IMR-90 (cell line): Measurements from ENCODE around the gene SDHAF4. TPM values are rescaled to one million over a fixed set of nuclear protein-coding genes. Genes with fewer than 3 reads are reported as not detected.

Experiments used
- ATAC-seq: fragments of 200-7000 bp; cut with Tn5 transposase; 2 replicates; pipeline ENCODE4 v1.9.1; 2020; ENCODE audit warnings: low read depth, mild to moderate bottlenecking, moderate library complexity
- BruUV-seq: library from RNA; stranded (reverse); fragments of 400-500 nt; replicated peaks from 2 replicates; lab custom pipeline; 2021; lab: Mats Ljungman, UMichigan
- CTCF ChIA-PET: fragments of 300-600 bp; formaldehyde crosslinking; extraction: SDS; loops from one replicate; lab custom pipeline; 2021; ENCODE audit warnings: antibody characterized with exemption; lab: Yijun Ruan, JAX
- POLR2A ChIA-PET: fragments of 300-600 bp; sonication (Branson Sonifier 250); formaldehyde crosslinking; loops from one replicate; lab custom pipeline; 2022; ENCODE audit warnings: antibody characterized with exemption; ENCODE audit not compliant: unreplicated experiment; lab: Charles Lee
- DNase-seq: peaks from one replicate; pipeline ENCODE4 v3.0.0; 2013
- H2AFZ ChIP-seq: replicated peaks from 2 replicates; pipeline ENCODE3; 2013; ENCODE audit warnings: low read length, mild to moderate bottlenecking; ENCODE audit not compliant: poor library complexity
- H2AK5ac ChIP-seq: 2 replicates; pipeline ENCODE4 v1.6.1; 2013; ENCODE audit warnings: low read depth, low read length, inconsistent platforms
- H2AK9ac ChIP-seq: replicated peaks from 2 replicates; pipeline ENCODE3; 2013; ENCODE audit warnings: mild to moderate bottlenecking, low read depth, low read length, moderate library complexity; ENCODE audit not compliant: poor library complexity
- H2BK120ac ChIP-seq: 2 replicates; pipeline ENCODE4 v1.6.1; 2013; ENCODE audit warnings: low read depth, low read length, inconsistent platforms
- H2BK15ac ChIP-seq: 3 replicates; pipeline ENCODE4 v1.6.1; 2013; ENCODE audit warnings: low read depth, low read length, inconsistent platforms
- H2BK20ac ChIP-seq: 2 replicates; pipeline ENCODE4 v1.6.1; 2013; ENCODE audit warnings: low read depth, mild to moderate bottlenecking, inconsistent platforms, low read length, moderate library complexity
- H2BK5ac ChIP-seq: 2 replicates; pipeline ENCODE4 v1.6.1; 2013; ENCODE audit warnings: mild to moderate bottlenecking, low read depth, low read length, inconsistent platforms; ENCODE audit not compliant: poor library complexity, severe bottlenecking
- H3K14ac ChIP-seq: replicated peaks from 2 replicates; pipeline ENCODE4 v1.6.1; 2013; ENCODE audit warnings: low read depth, low read length, inconsistent platforms
- H3K18ac ChIP-seq: 2 replicates; pipeline ENCODE4 v1.6.1; 2013; ENCODE audit warnings: low read depth, low read length, control low read depth
- H3K23ac ChIP-seq: 2 replicates; pipeline ENCODE4 v1.6.1; 2013; ENCODE audit warnings: low read depth, low read length, inconsistent platforms
- H3K27ac ChIP-seq: 2 replicates; pipeline ENCODE4 v1.5.1; 2013; ENCODE audit warnings: mild to moderate bottlenecking, control low read depth, low read length; ENCODE audit not compliant: insufficient read depth
- H3K27me3 ChIP-seq: 2 replicates; pipeline ENCODE4 v1.6.1; 2013; ENCODE audit warnings: low read length; ENCODE audit not compliant: control insufficient read depth, insufficient read depth
- H3K36me3 ChIP-seq: 2 replicates; pipeline ENCODE4 v1.6.1; 2013; ENCODE audit warnings: low read length, mixed read lengths; ENCODE audit not compliant: control insufficient read depth, insufficient read depth
- H3K4ac ChIP-seq: 2 replicates; pipeline ENCODE4 v1.6.1; 2013; ENCODE audit warnings: low read depth, low read length, inconsistent platforms
- H3K4me1 ChIP-seq: 2 replicates; pipeline ENCODE4 v1.6.1; 2013; ENCODE audit warnings: low read length, mixed read lengths; ENCODE audit not compliant: control insufficient read depth, insufficient read depth
- H3K4me2 ChIP-seq: 2 replicates; pipeline ENCODE4 v1.6.1; 2013; ENCODE audit warnings: low read depth, mild to moderate bottlenecking, control low read depth, low read length, moderate library complexity
- H3K4me3 ChIP-seq: 2 replicates; pipeline ENCODE4 v1.5.1; 2013; ENCODE audit warnings: low read depth, mild to moderate bottlenecking, control low read depth, low read length, moderate library complexity; ENCODE audit not compliant: insufficient read depth
- H3K56ac ChIP-seq: 2 replicates; pipeline ENCODE4 v1.6.1; 2013; ENCODE audit warnings: low read length, inconsistent platforms; ENCODE audit not compliant: insufficient read depth; ENCODE audit errors: extremely low read depth
- H3K79me1 ChIP-seq, 2 experiments: 2 replicates each; pipeline ENCODE4 v1.6.1; 2013; ENCODE audit warnings: low read length in 2 of 2, inconsistent platforms in 1 of 2, low read depth in 1 of 2
- H3K9ac ChIP-seq: 2 replicates; pipeline ENCODE4 v1.6.1; 2013; ENCODE audit warnings: low read depth, low read length, control low read depth
- H3K9me1 ChIP-seq: 2 replicates; pipeline ENCODE4 v1.6.1; 2013; ENCODE audit warnings: low read length, inconsistent platforms; ENCODE audit not compliant: insufficient read depth
- H3K9me3 ChIP-seq: 2 replicates; pipeline ENCODE4 v1.6.1; 2013; ENCODE audit warnings: low read length; ENCODE audit not compliant: control insufficient read depth, insufficient read depth
- H4K20me1 ChIP-seq: 2 replicates; pipeline ENCODE4 v1.6.1; 2013; ENCODE audit warnings: low read length, inconsistent platforms; ENCODE audit not compliant: insufficient read depth
- H4K5ac ChIP-seq: 2 replicates; pipeline ENCODE4 v1.6.1; 2013; ENCODE audit warnings: mild to moderate bottlenecking, low read depth, low read length, control low read depth
- H4K8ac ChIP-seq, 2 experiments: 2 replicates each; pipeline ENCODE4 v1.6.1; 2013; ENCODE audit warnings: low read depth in 2 of 2, low read length in 2 of 2, control low read depth in 1 of 2, inconsistent platforms in 1 of 2
- H4K91ac ChIP-seq: 2 replicates; pipeline ENCODE4 v1.6.1; 2013; ENCODE audit warnings: low read depth, low read length, inconsistent platforms; ENCODE audit not compliant: insufficient read depth
- BHLHE40 ChIP-seq: fragments of 150-350 bp; IDR thresholded peaks from 2 replicates; pipeline ENCODE4 v1.6.1; 2016; ENCODE audit warnings: mild to moderate bottlenecking, low read depth, low read length
- MXI1 ChIP-seq: IDR thresholded peaks from 2 replicates; pipeline ENCODE4 v1.6.1; 2012; ENCODE audit warnings: low read depth, mild to moderate bottlenecking, low read length, moderate library complexity, borderline replicate concordance
- RAD21 ChIP-seq: IDR thresholded peaks from 2 replicates; pipeline ENCODE4 v1.6.1; 2012; ENCODE audit warnings: low read length, improper control_type of control experiment
- SMC3 ChIP-seq: fragments of 150-350 bp; IDR thresholded peaks from 2 replicates; pipeline ENCODE4 v1.6.1; 2016; ENCODE audit warnings: low read depth, mild to moderate bottlenecking, antibody characterized with exemption, low read length, moderate library complexity
- dilution Hi-C: fragments of 300-500 bp; cut with HindIII; formaldehyde crosslinking; loops from one replicate; pipeline ENCODE4 v1.14.3; 2018; ENCODE audit warnings: low sequenced_read_pairs; ENCODE audit not compliant: unreplicated experiment
- in situ Hi-C: fragments of 300-500 bp; cut with MboI; formaldehyde crosslinking; loops from 3 replicates; pipeline ENCODE4 v1.14.3; 2019; ENCODE audit warnings: low sequenced_read_pairs, inconsistent platforms, mixed read lengths
- intact Hi-C: fragments of 100-400 bp; cut with micrococcal nuclease; formaldehyde crosslinking; loops from 2 replicates; pipeline ENCODE4 v1.10.0; 2022
- polyA plus RNA-seq, 3 experiments: library from polyadenylated mRNA; depleted of rRNA; stranded (reverse); fragments of >200 nt; gene quantifications; 2 replicates each; pipeline ENCODE4 v1.2.3, GENCODE V29; 2012; ENCODE audit warnings: low replicate concordance in 1 of 3
- total RNA-seq: library from RNA; depleted of rRNA; stranded (reverse); fragments of >200 nt; gene quantifications from 2 replicates; pipeline ENCODE4 v1.2.3, GENCODE V29; 2012
- TF ChIP-seq, protein P1 (sequence below): conservative IDR thresholded peaks from 2 replicates; pipeline ENCODE4 v1.5.1; 2012; ENCODE audit warnings: mild to moderate bottlenecking, low read depth, low read length, improper control_type of control experiment

Gene SDHAF4
- total and polyA plus RNA-seq, 2 of the 4 experiments (the other 2 are of a cell fraction) = 1.6 to 4.4 TPM

DNA sequence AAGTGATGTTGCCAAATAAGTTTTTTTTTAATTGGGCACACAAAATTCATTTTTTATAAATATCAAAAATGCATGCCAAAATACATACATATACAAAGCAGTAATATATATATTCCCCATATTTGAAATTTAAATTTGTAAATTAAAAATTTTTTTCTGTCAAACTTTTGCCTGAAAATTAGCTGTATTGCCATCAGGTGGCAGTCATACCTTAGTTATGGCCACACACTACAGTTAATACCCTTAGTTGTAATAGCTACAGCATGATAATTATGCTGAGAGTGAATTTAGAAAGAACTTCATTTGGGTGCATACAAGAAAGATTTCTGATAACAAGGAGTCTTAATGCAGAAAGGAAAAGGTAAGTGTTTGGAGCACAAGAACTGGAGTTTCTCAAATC, 46.2 kb upstream of the SDHAF4 start:
- DNase-seq = peak; percentile 18
- Histone ChIP-seq H3K9ac (no peak overlapping the region), H3K4me1 (no peaks in the 10 kb centered on the region), H3K9me3 (no peaks in the 10 kb centered on the region), H3K27me3 (no peaks in the 10 kb centered on the region), H2BK5ac (no peak overlapping the region), H4K20me1 (no peaks in the 10 kb centered on the region), H3K14ac (no peak overlapping the region), H4K8ac (no peak overlapping the region), H3K4ac (no peak overlapping the region), H3K56ac (no peak overlapping the region), H3K23ac (no peak overlapping the region), H3K79me1 (no peaks in the 10 kb centered on the region), H3K4me2 (no peak overlapping the region), H3K18ac (no peak overlapping the region), H2AFZ (no peak overlapping the region), H3K9me1 (no peaks in the 10 kb centered on the region), H2BK15ac (no peak overlapping the region), H3K4me3 (no peak overlapping the region), H2BK20ac (no peak overlapping the region), H4K5ac (no peak overlapping the region), H2AK9ac (no peak overlapping the region), H3K36me3 (no peaks in the 10 kb centered on the region), H4K91ac (no peak overlapping the region), H2BK120ac (no peak overlapping the region), H3K27ac (no peak overlapping the region), H2AK5ac (no peak overlapping the region)
- dilution Hi-C loops (no loop called here), intact Hi-C loops (loop anchor here (1.0 to 5.0 kb wide), 3 partner anchors 364 to 492 kb away; partner anchors contain the start of gene B3GAT2), in situ Hi-C loops (no loop called here)
- ATAC-seq = no peak
- CTCF ChIA-PET = interaction anchor here (0.9 to 1.2 kb wide), 2 partner anchors 38 to 166 kb away, joined by 3 to 5 read pairs; no protein-coding TSS in a partner anchor
- POLR2A ChIA-PET = no interaction called here
- no TSS peak for BruUV-seq
- TF ChIP-seq SMC3 (peak; percentile 37; the same call in 1 of the 2 replicates), RAD21 (peak; percentile 64), MXI1 (no peak), BHLHE40 (no peak)
- TF ChIP-seq, protein P1, sequence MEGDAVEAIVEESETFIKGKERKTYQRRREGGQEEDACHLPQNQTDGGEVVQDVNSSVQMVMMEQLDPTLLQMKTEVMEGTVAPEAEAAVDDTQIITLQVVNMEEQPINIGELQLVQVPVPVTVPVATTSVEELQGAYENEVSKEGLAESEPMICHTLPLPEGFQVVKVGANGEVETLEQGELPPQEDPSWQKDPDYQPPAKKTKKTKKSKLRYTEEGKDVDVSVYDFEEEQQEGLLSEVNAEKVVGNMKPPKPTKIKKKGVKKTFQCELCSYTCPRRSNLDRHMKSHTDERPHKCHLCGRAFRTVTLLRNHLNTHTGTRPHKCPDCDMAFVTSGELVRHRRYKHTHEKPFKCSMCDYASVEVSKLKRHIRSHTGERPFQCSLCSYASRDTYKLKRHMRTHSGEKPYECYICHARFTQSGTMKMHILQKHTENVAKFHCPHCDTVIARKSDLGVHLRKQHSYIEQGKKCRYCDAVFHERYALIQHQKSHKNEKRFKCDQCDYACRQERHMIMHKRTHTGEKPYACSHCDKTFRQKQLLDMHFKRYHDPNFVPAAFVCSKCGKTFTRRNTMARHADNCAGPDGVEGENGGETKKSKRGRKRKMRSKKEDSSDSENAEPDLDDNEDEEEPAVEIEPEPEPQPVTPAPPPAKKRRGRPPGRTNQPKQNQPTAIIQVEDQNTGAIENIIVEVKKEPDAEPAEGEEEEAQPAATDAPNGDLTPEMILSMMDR = peak; percentile 49
